ENCODE measurements around the gene SURF2. TPM values are rescaled to one million over a fixed set of nuclear protein-coding genes. Genes with fewer than 3 reads are reported as not detected.

Gene SURF2
- total and polyA plus RNA-seq, 2 donors (not counting 3 experiments of a cell fraction or from before 2014, with no cell fraction given), result 10.6 to 14.2 TPM

- H3K9me1 ChIP-seq (replicated peaks; ENCODE audit: control insufficient read depth, extremely low read depth, insufficient read depth, low read length), result no peaks in the 10 kb centered on the region
- POLR2A ChIA-PET, result no interaction called here
Observed at GRCh38 chr9:133359399-133360175, 3.2 kb downstream of the SURF2 start.

More at GRCh38 chr9:133359399-133360175, 3.2 kb downstream of the SURF2 start:
- TF ChIP-seq JUN (IDR thresholded peaks at IDR 0.05; ENCODE audit: borderline replicate concordance, insufficient read depth, insufficient read length, low read depth) (no peak), CTCF (IDR thresholded peaks at IDR 0.05; ENCODE audit: extremely low read depth in 1 of 2, insufficient read depth in 1 of 2, low read depth in 1 of 2, low read length in 2 of 2) (peak in 1 of 2 donors; percentile 23)
- Histone ChIP-seq H3K4me2 (ENCODE audit: insufficient read depth, low read length) (no peak overlapping the region), H2AFZ (ENCODE audit: low read depth, low read length) (no peak overlapping the region), H3K9ac (replicated peaks; ENCODE audit: extremely low read depth, insufficient read depth, low read length) (no peak overlapping the region), H3K36me3 (ENCODE audit: control insufficient read depth in 2 of 2, extremely low read depth in 1 of 2, insufficient read depth in 2 of 2, low read length in 2 of 2) (peaks cover 21 to 35% of the 10 kb centered on the region in 2 experiments), H4K20me1 (replicated peaks; ENCODE audit: control insufficient read depth, extremely low read depth, insufficient read depth, low read length) (no peaks in the 10 kb centered on the region), H3K9me3 (replicated peaks; ENCODE audit: control insufficient read depth, insufficient read depth, low read length) (no peaks in the 10 kb centered on the region), H3K27me3 (ENCODE audit: control insufficient read depth in 2 of 2, insufficient read depth in 2 of 2, low read length in 2 of 2) (no peaks in the 10 kb centered on the region), H3K27ac (ENCODE audit: insufficient read depth, low read depth, low read length) (no peak overlapping the region), H3K4me3 (replicated peaks in 1 of 3; ENCODE audit: insufficient read depth in 1 of 3, low read depth in 1 of 3, low read length in 3 of 3) (no peak overlapping the region), H3K79me2 (ENCODE audit: control insufficient read depth, insufficient read depth, low read length) (no peaks in the 10 kb centered on the region), H3K4me1 (ENCODE audit: control insufficient read depth, extremely low read depth, insufficient read depth, low read length) (peaks cover 10% of the 10 kb centered on the region)
- DNase-seq (ENCODE audit: low read depth, low spot score), result no peak
- dilution Hi-C loops (cut with MboI; ENCODE audit: extremely low pct_ligation_motif_present, low sequenced_read_pairs) (no loop called here), intact Hi-C loops (cut with micrococcal nuclease) (no loop called here)
- no peak for FAIRE-seq
- CTCF ChIA-PET, result interaction anchor here (0.8 to 1.4 kb wide), 2 partner anchors 13 to 127 kb away, joined by 3 to 6 read pairs; no protein-coding TSS in a partner anchor
- BruUV-seq (replicated peaks), result no TSS peak
